ENCODE data around the gene SYT13.

Gene SYT13

DNA sequence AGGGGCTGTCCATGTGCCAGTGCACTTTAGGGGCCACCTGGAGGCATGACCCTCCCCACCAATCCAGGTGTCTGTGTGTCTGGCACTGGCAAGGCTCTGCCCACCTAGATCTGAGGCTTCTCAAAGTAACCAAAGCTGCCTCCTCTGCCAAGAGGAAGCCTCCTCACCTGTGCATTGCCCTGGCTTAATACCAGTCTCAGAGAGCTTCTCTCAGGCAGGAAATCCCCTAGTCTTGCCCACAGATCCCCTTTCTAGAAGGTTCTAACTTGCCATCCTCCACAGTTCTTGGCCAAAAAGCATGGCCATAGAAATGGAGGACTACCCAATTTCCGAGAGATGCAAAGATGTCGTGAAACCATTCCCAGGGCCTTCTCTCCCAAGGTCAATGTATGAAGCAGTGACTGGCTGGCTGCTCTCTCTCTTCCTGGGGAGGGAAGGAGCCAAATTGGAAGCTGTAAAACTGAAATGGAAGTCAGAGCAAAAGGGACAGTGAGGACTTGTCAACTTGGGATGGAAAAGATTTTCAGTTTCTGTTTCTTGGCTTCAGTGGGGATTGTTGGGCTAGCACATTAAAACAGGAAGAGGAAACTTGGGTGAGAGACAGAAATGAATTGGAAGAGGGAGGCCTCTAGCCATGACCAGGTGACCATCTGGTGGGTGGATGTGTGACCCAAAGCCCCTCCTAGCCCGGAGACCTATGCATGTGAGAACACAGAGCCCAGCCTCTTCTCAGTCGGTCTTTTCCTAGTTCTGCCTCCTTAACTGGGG, 70.9 kb downstream of the SYT13 start:
- no peak for DNase-seq

DNA sequence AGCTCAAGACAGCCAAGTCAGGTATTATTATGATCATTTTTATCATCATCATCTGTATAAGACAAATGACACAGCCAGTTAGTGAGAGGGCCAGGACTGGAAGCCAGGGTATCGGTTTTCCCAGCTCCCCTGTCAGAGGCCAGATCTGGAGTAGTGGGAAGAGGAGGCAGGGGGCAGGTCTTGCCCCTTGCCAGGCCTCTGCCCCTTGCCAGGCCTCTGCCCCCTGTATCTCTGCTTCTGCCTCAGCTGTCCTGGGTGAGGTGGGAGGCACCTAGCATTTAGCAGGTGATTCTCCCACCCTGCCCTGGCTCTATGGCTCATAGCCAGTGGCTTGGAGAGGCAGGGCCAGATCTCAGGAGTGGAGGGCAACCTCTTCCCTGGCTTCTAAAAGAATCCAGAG, 72.4 kb downstream of the SYT13 start:
- DNase-seq, result no peak

DNA sequence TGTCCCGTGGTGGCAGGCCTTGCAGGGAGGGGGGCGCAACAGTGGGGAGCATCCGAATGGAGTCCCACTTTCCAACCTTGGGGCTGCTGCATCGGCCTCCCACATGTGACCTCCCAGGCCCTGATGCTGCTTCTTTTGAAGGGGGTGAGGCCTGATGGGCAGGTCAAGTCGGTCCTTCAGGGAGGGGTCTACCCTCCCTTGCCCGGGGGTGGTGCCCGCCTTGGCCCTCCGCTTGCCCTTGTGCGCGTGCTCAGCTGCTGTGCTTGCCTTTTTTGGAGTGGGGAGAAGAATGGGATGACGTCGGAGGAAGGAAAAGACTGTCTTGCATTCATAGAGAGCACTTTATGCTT, 72.8 kb downstream of the SYT13 start:
- DNase-seq, result no peak

DNA sequence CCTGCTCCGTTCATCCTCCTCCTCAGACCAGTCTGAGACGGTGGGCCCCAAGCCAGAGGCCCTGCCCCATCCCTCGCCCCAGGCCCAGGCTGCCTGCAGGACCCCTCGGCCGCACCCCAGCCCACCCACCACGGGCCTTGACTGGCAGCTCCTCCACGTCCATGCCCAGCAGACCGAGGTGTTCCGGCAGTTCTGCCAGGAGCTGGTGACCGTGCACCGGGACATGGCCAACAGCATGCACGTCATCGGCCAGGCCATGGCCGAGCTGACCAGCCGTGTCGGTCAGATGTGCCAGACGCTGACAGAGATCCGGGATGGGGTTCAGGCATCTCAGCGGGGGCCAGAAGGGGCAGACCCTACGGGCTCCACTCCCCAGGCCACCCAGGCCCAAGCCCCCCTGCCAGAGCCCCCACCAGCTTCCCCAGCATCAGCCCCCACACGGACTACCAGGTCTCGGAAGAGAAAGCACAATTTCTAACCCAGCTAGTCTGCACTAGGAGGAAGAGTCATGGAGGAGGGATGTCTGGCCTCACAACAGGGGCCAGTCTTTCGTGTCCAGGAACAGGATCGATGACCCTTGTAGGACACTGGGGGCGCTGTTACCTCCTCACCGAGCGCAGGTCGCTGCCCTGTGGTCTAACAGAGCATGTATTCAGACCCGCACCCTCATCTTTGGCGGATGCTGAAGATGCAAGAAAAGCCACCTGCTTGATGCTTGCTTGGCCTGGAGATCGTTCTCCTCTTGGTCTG, 73.4 kb downstream of the SYT13 start:
- no peak for DNase-seq

DNA sequence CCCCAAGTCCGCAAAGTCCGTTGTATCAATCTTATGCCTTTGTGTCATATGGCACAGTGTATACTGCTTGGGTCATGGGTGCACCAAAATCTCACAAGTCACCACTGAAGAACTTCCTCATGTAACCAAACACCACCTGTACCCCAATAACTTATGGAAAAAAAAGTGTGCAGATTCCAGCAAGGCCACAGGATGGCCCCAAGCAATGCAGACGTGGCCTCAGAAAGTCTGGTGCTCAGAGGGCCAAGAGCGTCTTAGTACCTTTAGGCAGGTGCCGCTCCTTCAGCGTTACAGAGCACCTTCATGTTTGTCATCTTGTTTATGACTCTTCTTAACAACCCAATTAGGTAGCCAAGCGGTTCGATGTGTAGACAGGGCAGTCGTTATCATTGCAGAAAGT, 74.4 kb downstream of the SYT13 start:
- no peak for DNase-seq

DNA sequence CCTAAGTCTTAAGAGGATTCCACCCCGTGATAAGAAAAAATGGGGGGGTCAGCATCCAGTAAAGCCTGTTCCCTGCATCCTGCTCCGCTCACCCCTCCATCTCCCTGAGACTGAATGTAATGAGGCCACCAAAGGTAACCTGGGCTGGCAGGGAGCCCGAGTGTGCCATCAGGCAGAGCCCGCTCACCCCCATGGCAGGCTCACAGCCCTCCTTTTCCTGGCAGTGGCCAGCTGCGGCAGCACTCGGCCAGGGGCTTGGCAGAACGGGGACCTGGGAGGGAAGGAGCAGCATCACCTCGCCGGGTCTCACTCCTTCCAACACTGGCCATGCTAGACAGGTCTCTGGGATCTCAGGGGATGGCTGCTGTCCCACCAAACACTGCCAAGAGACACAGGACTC, 75.3 kb downstream of the SYT13 start:
- DNase-seq, result no peak

DNA sequence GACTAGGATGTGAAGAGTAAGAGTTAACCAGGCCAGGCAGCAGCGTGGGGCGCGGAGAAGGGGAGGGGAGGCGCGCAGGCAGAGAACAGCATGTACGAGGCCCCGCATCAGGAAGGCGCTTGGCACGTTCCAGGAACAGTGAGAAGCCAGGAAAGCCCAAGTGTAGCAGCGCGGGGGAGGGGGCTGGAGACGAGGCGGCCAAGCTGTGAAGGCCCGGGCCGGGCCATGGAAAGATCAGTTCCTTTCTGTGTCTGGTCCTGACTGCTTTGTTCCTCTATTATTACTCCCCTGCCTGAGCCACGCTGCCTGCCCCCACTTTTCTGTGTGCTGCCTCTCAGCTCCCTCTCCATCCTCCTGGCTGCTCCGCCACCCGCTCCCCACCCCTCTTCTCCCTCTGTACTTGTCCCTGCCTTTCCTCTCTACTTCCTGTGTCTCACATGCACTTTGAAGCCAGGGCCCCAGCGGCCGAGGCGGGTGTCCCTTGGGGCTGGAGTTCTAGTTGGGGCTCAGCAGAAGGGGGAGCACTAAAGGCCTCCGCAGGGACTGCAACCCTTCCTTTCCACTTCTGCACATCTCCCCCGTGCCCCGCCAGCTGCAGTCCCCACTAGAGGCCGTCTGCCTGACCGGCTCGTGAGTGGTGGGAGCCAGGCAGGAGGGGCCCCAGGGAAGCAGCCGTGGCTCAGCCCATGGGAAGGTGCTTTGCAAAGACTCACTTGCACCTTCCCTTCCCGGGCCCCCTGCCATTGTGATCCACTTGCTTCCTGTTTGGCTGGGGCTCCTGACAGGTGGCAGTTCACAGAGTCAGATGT, 76.0 kb downstream of the SYT13 start:
- DNase-seq, result no peak

DNA sequence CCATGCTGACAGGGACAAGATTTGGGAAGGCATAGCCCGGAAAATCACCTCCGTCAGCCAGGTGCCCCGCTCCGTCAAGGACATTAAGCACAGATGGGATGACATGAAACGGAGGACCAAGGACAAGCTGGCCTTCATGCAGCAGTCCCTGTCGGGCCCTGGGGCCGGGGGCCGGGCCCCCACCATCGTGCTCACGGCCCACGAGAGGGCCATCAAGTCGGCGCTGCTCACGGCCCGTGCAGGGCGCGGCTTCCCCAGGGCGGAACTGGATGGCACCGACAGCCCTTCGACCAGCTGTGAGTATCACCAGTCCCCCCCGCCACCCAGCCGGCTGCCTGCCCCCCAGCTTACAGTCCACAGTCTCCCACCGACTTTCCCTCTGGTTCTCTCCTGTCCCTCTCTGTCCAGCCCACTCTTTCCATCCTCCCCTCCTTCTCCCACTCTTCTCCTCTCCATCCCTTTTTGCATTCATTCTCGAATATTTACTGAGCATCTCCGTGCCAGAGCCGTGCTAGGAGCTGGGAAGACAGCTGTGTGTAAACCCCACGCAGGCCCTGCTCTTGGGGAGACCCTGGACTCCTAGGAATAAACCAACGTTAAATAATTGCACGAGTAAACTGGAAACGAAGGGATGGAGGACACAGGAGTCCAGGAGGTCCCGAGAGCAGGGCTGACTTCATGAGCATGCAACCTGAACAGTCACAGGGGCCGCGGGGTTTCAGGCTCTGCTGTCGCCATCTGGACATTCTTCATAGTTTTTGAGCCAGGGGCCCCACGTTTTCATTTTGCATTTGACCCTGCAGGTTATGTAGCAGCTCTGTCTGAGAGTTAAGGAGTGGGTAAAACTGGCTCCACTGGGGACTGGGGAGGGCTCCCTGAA, 76.9 kb downstream of the SYT13 start:
- DNase-seq, result no peak

DNA sequence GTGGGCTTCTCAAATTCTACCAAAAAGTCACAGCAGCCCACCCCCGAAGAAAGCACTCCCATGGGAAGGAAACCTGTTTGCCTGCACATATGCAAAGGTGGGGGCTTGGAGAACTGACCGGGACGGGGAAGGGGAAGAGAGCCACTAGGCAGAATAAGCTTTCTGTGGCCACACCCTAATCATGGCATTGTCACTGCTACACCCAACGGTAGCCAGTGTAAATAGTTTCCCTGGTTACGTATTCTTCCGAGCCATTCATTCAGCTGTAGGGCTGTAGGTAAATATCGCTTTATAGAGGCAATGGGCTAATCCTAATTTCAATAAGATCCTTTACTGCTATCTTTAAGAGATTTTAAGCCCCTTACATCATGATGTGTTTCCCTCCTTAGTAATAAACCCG, 78.0 kb downstream of the SYT13 start:
- DNase-seq, result no peak

DNA sequence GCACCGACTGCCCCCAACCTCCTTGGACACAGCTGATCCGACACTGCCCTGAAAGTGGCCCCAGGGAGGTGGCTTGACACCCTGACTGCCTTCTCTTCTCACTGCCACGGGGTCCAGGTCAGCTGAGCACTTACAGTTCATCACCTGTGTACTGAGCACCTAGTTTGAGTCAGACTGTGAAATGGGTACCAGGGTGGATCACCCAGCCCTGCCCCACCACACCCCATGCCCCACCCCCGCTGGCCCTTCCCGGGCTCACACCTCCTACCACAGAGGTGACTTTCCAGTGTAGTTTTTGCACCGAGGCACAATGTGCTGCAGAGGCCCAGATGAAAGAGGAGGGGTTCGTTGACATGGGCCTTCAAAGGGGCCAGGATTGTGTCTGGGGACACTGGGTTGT, 80.2 kb downstream of the SYT13 start:
- DNase-seq, result no peak

DNA sequence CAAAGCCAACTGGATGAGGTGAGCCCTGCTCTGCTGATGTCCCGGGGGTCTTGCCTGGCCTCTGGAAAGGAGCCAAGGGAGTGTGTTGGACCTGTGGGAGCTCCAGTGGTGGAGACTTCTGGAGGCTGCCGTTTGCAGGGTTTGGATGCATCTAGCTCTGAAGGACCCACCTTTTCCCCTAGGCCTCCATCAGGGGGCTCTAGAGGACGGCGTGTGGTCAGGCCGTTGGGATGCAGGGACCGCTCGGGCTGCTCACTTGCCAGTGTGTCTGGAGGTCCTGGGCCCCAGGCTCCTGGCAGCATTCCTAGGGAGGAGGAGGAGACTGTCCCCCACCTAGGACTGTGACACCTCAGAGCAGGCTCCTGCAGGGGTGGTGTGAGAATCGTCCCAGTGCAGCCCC, 81.4 kb downstream of the SYT13 start:
- DNase-seq, result no peak

DNA sequence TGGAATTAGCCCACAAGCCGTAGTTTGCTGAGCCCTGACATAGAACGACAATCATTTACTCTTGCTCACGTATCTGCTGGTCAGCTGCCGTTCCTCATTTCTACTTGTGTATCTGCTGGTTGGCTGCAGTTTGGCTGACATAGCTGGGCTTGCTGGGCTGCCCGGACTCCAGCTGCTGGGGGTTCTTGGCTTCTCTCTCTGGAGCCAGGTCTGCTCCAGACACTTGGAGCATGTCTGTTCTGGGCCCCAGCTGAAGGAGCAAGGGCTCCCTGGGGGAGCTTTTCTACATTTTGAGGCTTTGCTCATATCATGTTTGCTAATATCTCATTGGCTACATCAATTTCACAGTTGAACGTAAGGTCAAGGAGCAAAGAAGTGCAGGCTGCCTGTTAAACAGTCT, 92.4 kb downstream of the SYT13 start:
- no peak for DNase-seq

All from NCI-H2107 (cell line).